Gastroesophageal sphincter (tissue), 4 donors: ENCODE data around the gene MAP3K14. TPM values are rescaled to one million over a fixed set of nuclear protein-coding genes. Genes with fewer than 3 reads are reported as not detected.
"Not testable (repeated sequence)": the region's sequence is repeated elsewhere in the genome, so short reads cannot be mapped to it uniquely, and the experiment has no call there.

Source experiments
- ATAC-seq: fragments of 150-250 bp; one replicate; pipeline ENCODE4 v1.9.1; 2016; ENCODE audit warnings: mild to moderate bottlenecking, moderate library complexity
- H3K27ac ChIP-seq, 4 donors: fragments of 200-600 bp; sonication (generic) in 3 of 4; 1 replicate in 3 of 4; 2 replicates in 1 of 4; pipeline ENCODE4 v1.5.1; 2016 to 2019
- H3K27me3 ChIP-seq: fragments of 200-600 bp; sonication (generic); one replicate; pipeline ENCODE4 v1.5.1; 2019
- H3K36me3 ChIP-seq, 2 donors: fragments of 200-600 bp; sonication (generic); one replicate each; pipeline ENCODE4 v1.5.1; 2019; ENCODE audit warnings: control low read depth in 1 of 2
- H3K4me1 ChIP-seq, 3 donors: fragments of 200-600 bp; sonication (generic); 1 replicate in 2 of 3; 2 replicates in 1 of 3; pipeline ENCODE4 v1.5.1; 2016 to 2019; ENCODE audit warnings: control low read depth in 2 of 3
- H3K4me3 ChIP-seq, 2 donors: fragments of 200-600 bp; sonication (generic); one replicate each; pipeline ENCODE4 v1.5.1; 2019; ENCODE audit warnings: mild to moderate bottlenecking in 1 of 2, moderate library complexity in 1 of 2
- H3K9me3 ChIP-seq, 3 donors: fragments of 200-600 bp; sonication (generic); one replicate each; pipeline ENCODE4 v1.5.1; 2017 to 2019; ENCODE audit warnings: control low read depth in 2 of 3
- EP300 ChIP-seq: sonication (generic); formaldehyde crosslinking; IDR thresholded peaks from one replicate; pipeline ENCODE4 v1.6.1; 2017; ENCODE audit warnings: antibody characterized with exemption, mild to moderate bottlenecking
- POLR2A ChIP-seq, 2 donors: fragments of 450-650 bp; IDR thresholded peaks; one replicate each; pipeline ENCODE4 v1.6.1; 2017; ENCODE audit warnings: antibody characterized with exemption in 2 of 2, mild to moderate bottlenecking in 2 of 2, moderate library complexity in 1 of 2
- POLR2AphosphoS5 ChIP-seq: sonication (generic); formaldehyde crosslinking; IDR thresholded peaks from one replicate; pipeline ENCODE4 v1.6.1; 2017; ENCODE audit warnings: antibody characterized with exemption
- WGBS, 2 donors: methylation state at CpG; one replicate each; pipeline ENCODE4 v1.1.5; 2018; ENCODE audit warnings: low coverage in 1 of 2; 5-methylcytosine and 5-hydroxymethylcytosine counted together
- total RNA-seq, 4 donors: library from RNA; depleted of rRNA; stranded (reverse); fragments of >200 nt; gene quantifications; one replicate each; pipeline ENCODE4 v1.1.0, GENCODE V29; 2016
- TF ChIP-seq, protein P1 (sequence below), 4 experiments: fragments of 200-600 bp in 2 of 4; fragments of 450-650 bp in 2 of 4; sonication (generic) in 1 of 4; IDR thresholded peaks; one replicate each; pipeline ENCODE4 v1.5.1; 2017 to 2019; ENCODE audit warnings: antibody characterized with exemption in 4 of 4, mild to moderate bottlenecking in 2 of 4, moderate library complexity in 2 of 4

MAP3K14 gene
- total RNA-seq, 4 donors from 2014 or later = 8.5 to 17.5 (median 13.5) TPM

DNA sequence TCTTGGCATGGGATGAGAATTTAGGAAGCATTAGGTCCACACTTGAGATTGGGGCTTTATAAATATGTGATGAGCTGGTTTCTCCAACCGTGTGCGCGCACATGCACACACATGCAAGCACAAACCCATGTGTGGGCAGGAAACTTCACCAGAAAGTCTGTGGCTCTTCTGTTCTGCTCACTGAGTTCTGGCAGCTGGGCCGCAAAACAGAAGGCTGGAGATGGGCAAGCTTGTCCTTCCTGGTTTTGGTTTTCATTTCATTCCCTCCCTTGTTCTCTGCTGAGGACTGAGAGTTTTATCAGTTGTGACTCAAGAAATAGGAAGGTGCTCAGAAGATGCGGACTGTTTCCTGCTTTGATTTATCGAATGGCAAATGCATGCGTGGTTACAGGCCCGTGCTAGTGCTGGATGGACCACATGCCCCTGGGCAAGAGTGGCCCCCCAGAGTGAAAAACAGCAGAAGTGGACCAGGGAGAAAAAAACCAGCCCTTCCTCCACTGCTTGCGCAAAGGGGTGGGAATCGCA lies 14.1 kb downstream of the MAP3K14 start:
- H3K9me3 ChIP-seq = no peaks in the 10 kb centered on the region
- ATAC-seq = peak; percentile 37
- H3K4me3 ChIP-seq = no peak overlapping the region
- H3K27ac ChIP-seq = peak overlapping the region; percentile 76 to 98 (median 89)
- 49 to 73% methylated on average over 10 of the region's 10 CpGs for WGBS, 2 donors
- no peaks in the 10 kb centered on the region for H3K27me3 ChIP-seq
- TF ChIP-seq POLR2A (IDR thresholded peaks at IDR 0.05) (no peak), POLR2AphosphoS5 (peak; percentile 43)
- peaks cover 15 to 98% (median 58%) of the 10 kb centered on the region in 3 donors for H3K4me1 ChIP-seq
- H3K36me3 ChIP-seq = no peaks in the 10 kb centered on the region

DNA sequence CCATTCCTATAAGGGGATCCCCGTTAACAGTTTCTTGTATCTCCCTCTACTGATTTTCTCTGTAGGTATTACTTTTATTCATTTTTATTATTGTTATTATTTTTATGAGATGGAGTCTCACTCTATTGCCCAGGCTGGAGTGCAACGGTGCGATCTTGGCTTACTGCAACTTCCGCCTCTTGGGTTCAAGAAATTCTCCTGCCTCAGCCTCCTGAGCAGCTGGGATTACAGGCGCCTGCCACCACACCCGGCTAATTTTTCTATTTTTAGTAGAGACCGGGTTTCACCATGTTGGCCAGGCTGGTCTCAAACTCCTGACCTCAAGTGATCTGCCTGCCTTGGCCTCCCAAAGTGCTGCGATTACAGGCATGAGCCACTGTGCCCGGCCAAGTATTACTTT lies 14.6 kb downstream of the MAP3K14 start:
- 41 to 52% methylated on average over 6 to 9 of the region's 9 CpGs for WGBS, 2 donors
- Histone ChIP-seq H3K27ac (peak overlapping the region; percentile 76 to 98 (median 89)), H3K4me1 (peaks cover 13 to 98% (median 55%) of the 10 kb centered on the region in 3 donors)
- not testable (repeated sequence) for H3K4me3 ChIP-seq, H3K9me3 ChIP-seq, H3K36me3 ChIP-seq, ATAC-seq, H3K27me3 ChIP-seq

DNA sequence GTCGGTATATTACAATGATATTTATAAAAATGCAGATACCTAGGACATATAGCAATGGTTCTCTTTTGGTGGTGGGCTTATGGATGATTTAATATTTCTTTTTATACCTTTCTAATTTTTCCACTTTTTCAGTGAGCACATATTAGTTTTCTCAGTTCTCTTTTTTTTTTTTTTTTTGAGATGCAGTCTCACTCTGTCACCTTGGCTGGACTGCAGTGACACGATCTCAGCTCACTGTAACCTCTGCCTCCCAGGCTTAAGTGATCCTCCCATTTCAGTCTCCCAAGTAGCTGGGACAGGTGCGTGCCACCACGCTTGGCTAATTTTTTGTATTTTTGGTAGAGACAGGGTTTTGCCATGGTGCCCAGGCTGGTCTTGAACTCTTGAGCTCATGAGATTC lies 15.1 kb downstream of the MAP3K14 start:
- TF ChIP-seq POLR2AphosphoS5 (no peak), EP300 (no peak), POLR2A (IDR thresholded peaks at IDR 0.05) (no peak)
- TF ChIP-seq, protein P1, sequence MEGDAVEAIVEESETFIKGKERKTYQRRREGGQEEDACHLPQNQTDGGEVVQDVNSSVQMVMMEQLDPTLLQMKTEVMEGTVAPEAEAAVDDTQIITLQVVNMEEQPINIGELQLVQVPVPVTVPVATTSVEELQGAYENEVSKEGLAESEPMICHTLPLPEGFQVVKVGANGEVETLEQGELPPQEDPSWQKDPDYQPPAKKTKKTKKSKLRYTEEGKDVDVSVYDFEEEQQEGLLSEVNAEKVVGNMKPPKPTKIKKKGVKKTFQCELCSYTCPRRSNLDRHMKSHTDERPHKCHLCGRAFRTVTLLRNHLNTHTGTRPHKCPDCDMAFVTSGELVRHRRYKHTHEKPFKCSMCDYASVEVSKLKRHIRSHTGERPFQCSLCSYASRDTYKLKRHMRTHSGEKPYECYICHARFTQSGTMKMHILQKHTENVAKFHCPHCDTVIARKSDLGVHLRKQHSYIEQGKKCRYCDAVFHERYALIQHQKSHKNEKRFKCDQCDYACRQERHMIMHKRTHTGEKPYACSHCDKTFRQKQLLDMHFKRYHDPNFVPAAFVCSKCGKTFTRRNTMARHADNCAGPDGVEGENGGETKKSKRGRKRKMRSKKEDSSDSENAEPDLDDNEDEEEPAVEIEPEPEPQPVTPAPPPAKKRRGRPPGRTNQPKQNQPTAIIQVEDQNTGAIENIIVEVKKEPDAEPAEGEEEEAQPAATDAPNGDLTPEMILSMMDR (IDR thresholded peaks at IDR 0.05) = no peak
- Histone ChIP-seq H3K36me3 (no peaks in the 10 kb centered on the region), H3K4me3 (no peak overlapping the region), H3K9me3 (no peaks in the 10 kb centered on the region), H3K27me3 (no peaks in the 10 kb centered on the region), H3K4me1 (peaks cover 13 to 98% (median 52%) of the 10 kb centered on the region in 3 donors), H3K27ac (peak overlapping the region; percentile 76 to 98 (median 89))
- ATAC-seq = no peak
- WGBS, 2 donors = 97 to 100% methylated on average over 2 of the region's 4 CpGs

DNA sequence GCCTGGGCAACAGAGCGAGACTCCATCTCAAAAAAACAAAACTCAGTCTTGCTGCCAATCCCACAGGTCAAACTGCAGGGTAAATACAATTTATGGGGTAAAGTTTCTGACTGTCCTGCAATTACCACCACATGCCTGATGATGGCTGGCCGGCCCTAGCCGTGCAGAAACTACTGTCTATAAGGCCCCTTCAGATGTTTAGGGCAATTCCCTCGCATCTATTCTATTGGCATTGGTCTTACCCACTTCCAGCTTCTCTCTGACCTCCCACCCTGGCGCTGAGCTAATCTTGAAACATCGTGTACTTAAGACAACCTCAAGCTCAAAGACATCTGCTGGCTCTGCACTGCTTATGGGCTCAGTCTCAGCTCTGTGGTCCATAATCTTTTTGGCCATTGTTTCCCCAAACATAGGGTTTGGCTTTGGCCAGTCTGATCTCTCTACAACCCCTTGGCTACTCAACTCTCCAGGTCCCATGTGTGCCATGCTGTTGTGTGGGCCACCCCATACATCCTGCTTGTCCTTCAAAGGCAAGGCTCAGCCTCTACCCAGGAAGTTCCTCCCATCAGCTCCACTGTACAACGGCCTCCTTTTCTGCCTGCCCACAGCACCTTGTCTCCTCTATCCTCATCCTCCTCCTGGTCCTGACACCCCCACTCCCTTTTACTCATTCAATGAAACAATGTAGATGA lies 16.6 kb downstream of the MAP3K14 start:
- WGBS, 2 donors = 60 to 83% methylated on average over 1 to 7 of the region's 7 CpGs
- no peak for ATAC-seq
- Histone ChIP-seq H3K4me1 (peaks cover 11 to 98% (median 52%) of the 10 kb centered on the region in 3 donors), H3K9me3 (no peaks in the 10 kb centered on the region), H3K4me3 (no peak overlapping the region), H3K27ac (peak overlapping the region in 3 of 4 donors; percentile 68 to 96 (median 83)), H3K36me3 (no peaks in the 10 kb centered on the region), H3K27me3 (no peaks in the 10 kb centered on the region)
- TF ChIP-seq, protein P1 (IDR thresholded peaks at IDR 0.05) = peak in 1 of 4 experiments; percentile 2
- TF ChIP-seq POLR2AphosphoS5 = no peak

DNA sequence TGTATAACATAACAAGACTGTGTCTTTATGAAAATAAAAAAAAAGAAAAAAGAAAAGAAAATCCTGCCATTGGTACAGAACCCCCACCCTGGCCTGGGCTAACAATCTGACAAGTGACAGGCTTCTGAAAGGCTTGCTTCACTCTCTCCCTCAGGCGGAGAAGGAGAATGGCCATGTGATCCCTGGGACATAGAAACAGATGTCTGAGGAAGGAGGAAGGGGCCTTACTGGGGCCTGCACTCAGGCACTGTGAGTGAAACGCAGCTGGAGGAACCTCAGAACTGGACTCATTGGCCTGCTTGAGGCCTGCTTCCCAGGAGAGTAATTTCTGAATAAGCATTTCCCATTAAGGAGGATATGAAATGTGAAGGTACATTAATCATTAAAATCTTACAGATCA lies 17.5 kb downstream of the MAP3K14 start:
- Histone ChIP-seq H3K4me1 (peaks cover 15 to 99% (median 58%) of the 10 kb centered on the region in 3 donors), H3K4me3 (no peak overlapping the region), H3K36me3 (no peaks in the 10 kb centered on the region), H3K27ac (peak overlapping the region; percentile 14 to 96 (median 76)), H3K27me3 (no peaks in the 10 kb centered on the region), H3K9me3 (no peaks in the 10 kb centered on the region)
- WGBS, 2 donors = 0 to 31% methylated on average over 1 to 2 of the region's 2 CpGs
- TF ChIP-seq EP300 (no peak), POLR2A (IDR thresholded peaks at IDR 0.05) (no peak)
- peak; percentile 55 for ATAC-seq

DNA sequence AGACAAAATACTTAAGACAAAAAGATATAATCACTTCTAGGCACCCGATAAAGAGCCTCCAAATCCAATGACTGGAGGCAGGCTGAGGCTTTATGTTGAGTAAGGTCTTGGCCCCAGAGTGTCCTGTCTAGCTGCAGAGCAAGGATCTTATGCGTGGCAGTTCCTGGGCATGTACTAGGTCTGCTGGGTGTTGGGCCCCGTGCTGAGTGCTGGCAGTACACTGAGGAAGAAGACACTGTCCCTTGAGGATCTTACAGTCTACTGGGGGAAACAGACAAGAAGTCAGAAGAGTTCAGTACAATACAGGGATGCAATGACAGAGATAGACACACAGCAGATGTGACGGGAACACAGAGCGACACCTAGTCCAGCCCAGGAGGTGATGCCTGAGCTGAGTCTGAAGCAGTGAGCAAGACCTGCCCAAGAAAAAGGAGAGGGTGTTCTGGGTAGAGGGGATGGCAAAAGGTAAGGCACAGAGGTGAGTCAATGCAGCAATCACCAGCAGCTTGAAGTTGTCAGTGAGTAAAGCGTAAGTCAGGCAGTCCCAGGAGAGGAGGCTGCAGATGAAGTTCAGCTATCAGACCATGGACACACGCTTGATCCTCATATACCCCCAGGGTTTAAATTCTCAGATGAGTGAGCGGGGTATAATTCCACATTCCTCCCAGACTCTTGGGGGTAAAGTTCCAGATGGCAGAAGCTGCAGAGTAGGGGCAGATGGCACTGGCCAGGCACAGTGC lies 18.1 kb downstream of the MAP3K14 start:
- H3K9me3 ChIP-seq = no peaks in the 10 kb centered on the region
- ATAC-seq = no peak
- H3K27me3 ChIP-seq = no peaks in the 10 kb centered on the region
- H3K4me3 ChIP-seq = no peak overlapping the region
- H3K4me1 ChIP-seq = peaks cover 22 to 100% (median 64%) of the 10 kb centered on the region in 3 donors
- WGBS, 2 donors = 65 to 100% methylated on average over 2 to 8 of the region's 8 CpGs
- H3K36me3 ChIP-seq = no peaks in the 10 kb centered on the region
- no peak for TF ChIP-seq EP300
- H3K27ac ChIP-seq = peak overlapping the region; percentile 14 to 96 (median 76)
